ENCODE results near the gene PTPRM. TPM values are rescaled to one million over a fixed set of nuclear protein-coding genes. Genes with fewer than 3 reads are reported as not detected.

PTPRM gene
- total and polyA plus RNA-seq, 7 donors, result 3.9 to 151 (median 62.8) TPM

- DNase-seq, result no peak
- Histone ChIP-seq H3K4me1 (no peaks in the 10 kb centered on the region), H3K36me3 (no peaks in the 10 kb centered on the region), H3K9me3 (no peaks in the 10 kb centered on the region), H3K27me3 (no peaks in the 10 kb centered on the region), H3K27ac (no peak overlapping the region), H3K4me3 (no peak overlapping the region)
- WGBS, 2 donors, result 62 to 70% methylated on average over 4 of the region's 4 CpGs
- intact Hi-C loops (cut with DNase I), result no loop called here
- TF ChIP-seq POLR2A (IDR thresholded peaks at IDR 0.05) (no peak), POLR2AphosphoS5 (IDR thresholded peaks at IDR 0.05) (no peak), EP300 (IDR thresholded peaks at IDR 0.05) (no peak), CTCF (IDR thresholded peaks at IDR 0.05) (no peak)
Measured at GRCh38 chr18:8044004-8044403, 476.9 kb downstream of the PTPRM start.

- WGBS, 2 donors, result 92 to 93% methylated on average over 8 of the region's 8 CpGs
- Histone ChIP-seq H3K9me3 (no peaks in the 10 kb centered on the region), H3K27ac (no peak overlapping the region), H3K36me3 (no peaks in the 10 kb centered on the region), H3K4me3 (no peak overlapping the region), H3K4me1 (no peaks in the 10 kb centered on the region), H3K27me3 (no peaks in the 10 kb centered on the region)
- intact Hi-C loops (cut with DNase I), result no loop called here
- no peak for TF ChIP-seq POLR2AphosphoS5 (IDR thresholded peaks at IDR 0.05)
- no peak for DNase-seq
Measured at GRCh38 chr18:8045160-8045883, 478.2 kb downstream of the PTPRM start.

DNA sequence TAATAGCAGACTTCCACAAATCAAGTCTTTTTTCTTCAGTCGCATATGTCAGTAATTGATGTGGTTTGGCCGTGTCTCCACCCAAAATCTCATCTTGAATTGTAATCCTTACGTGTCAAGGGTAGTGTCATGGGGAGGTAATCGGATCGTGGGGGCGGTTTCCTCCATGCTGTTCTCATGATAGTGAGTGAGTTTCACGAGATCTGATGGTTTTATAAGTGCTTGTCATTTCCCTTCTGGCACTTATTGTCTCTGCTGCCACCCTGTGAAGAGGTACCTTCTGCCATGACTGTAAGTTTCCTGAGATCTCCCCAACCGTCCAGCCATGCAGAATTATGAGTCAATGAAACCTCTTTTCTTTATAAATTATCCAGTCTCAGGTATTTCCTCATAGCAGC lies 478.8 kb downstream of the PTPRM start:
- Histone ChIP-seq H3K36me3 (no peaks in the 10 kb centered on the region), H3K27me3 (no peaks in the 10 kb centered on the region), H3K4me3 (no peak overlapping the region), H3K27ac (no peak overlapping the region), H3K9me3 (no peaks in the 10 kb centered on the region), H3K4me1 (peaks cover 0 to 3% (median 0%) of the 10 kb centered on the region in 4 donors)
- intact Hi-C loops (cut with DNase I), result no loop called here
- no peak for TF ChIP-seq CTCF (IDR thresholded peaks at IDR 0.05)
- no peak for TF ChIP-seq EP300 (IDR thresholded peaks at IDR 0.05)
- no peak for TF ChIP-seq POLR2A (IDR thresholded peaks at IDR 0.05)
- TF ChIP-seq POLR2AphosphoS5 (IDR thresholded peaks at IDR 0.05), result no peak
- no peak for DNase-seq
- 70 to 81% methylated on average over 8 of the region's 8 CpGs for WGBS, 2 donors

- no peak for TF ChIP-seq CTCF (IDR thresholded peaks at IDR 0.05)
- intact Hi-C loops (cut with DNase I), result no loop called here
- WGBS, 2 donors, result 89% methylated on average over 5 of the region's 5 CpGs
- H3K36me3 ChIP-seq, result no peaks in the 10 kb centered on the region
- H3K27ac ChIP-seq, result no peak overlapping the region
- no peak for DNase-seq
- peaks cover 0 to 3% (median 0%) of the 10 kb centered on the region in 4 donors for H3K4me1 ChIP-seq
- no peaks in the 10 kb centered on the region for H3K9me3 ChIP-seq
- no peaks in the 10 kb centered on the region for H3K27me3 ChIP-seq
- no peak overlapping the region for H3K4me3 ChIP-seq
Measured at GRCh38 chr18:8046441-8046840, 479.3 kb downstream of the PTPRM start.

DNA sequence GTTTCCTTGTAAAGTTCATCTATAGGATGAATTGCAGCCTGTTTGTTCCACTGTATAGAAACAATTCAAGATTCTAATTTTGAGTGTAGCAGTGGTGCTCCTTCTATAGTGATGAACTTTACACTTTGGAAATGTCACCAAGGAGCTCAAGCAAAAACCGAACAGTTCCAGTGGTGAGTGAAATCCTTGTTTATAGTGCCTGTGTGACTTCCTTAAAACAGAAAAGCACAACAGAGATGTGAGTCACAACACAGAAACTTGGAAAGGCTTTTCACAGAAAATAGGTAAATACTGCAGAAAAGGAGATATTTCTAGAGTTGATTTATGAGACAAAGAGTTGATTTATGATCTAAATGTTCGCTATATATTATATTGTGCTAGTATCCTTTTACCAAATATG lies 482.0 kb downstream of the PTPRM start:
- Histone ChIP-seq H3K36me3 (no peaks in the 10 kb centered on the region), H3K4me3 (no peak overlapping the region), H3K9me3 (no peaks in the 10 kb centered on the region), H3K27me3 (no peaks in the 10 kb centered on the region), H3K27ac (no peak overlapping the region), H3K4me1 (peaks cover 0 to 16% (median 7%) of the 10 kb centered on the region in 4 donors)
- no peak for TF ChIP-seq EP300 (IDR thresholded peaks at IDR 0.05)
- no peak for TF ChIP-seq CTCF (IDR thresholded peaks at IDR 0.05)
- TF ChIP-seq POLR2A (IDR thresholded peaks at IDR 0.05), result no peak
- TF ChIP-seq POLR2AphosphoS5 (IDR thresholded peaks at IDR 0.05), result no peak
- WGBS, 2 donors, result 60 to 75% methylated on average over 2 of the region's 2 CpGs
- intact Hi-C loops (cut with DNase I), result no loop called here
- no peak for DNase-seq

Data from sigmoid colon (tissue), 7 donors.